ENCODE data around the gene FFAR1.

DNA sequence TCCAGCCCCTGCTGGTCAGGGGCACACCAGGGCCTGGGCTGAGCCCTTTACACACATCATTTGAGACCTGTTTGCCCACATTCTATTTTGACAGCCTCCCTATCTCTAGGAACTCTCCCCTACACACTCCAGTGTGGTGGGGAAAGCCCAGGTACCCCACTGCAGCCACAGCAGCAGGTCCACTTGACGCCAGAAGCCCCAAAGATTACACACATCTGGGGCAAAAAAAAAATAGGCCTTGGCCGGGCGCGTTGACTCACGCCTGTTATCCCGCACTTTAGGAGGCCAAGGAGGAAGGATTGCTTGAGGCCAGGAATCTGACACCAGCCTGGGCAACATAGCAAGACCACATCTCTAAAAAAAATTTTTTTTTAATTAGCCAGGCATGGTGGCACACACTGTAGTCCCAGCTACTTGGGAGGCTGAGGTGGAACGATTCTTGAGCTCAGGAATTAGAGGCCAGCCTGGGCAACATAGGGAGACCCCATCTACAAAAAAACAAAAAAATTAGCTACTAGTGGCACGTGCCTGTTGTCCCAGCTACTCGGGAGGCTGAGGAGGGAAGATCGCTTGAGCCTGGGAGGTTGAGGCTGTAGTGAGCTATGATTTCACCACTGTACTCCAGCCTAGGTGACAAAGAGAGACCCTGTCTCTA lies 36.8 kb upstream of the FFAR1 start:
- no peak for TF ChIP-seq POLR2A (IDR thresholded peaks at IDR 0.05; ENCODE audit: low read length)
- TF ChIP-seq GATA1 (IDR thresholded peaks at IDR 0.05; ENCODE audit: low read depth, low read length), result no peak

Measured in erythroblast (primary cell).